ENCODE results near the gene CFAP20.

Gene CFAP20

DNA sequence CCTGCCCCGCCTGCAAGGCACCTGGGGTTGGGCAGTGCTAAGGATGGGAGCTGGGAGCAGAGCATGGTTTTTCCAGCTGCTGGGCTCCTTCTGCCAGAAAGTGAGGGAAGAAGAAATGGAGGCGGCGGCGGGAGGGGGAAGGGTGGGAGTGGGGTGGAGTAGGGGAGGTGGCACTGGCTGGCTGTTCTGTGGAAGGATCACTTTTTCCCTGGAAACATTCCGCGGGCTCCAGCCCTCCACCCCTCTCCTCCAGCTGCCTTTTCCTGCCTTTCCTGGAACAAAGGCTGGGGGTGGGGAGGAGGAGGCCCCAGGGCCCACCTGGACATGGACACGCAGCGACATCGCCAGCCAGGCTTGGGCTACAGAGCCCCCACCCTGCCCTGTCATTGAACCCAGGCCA lies 41.1 kb downstream of the CFAP20 start:
- H3K4me3 ChIP-seq (ENCODE audit: low read depth, low read length): no peak overlapping the region
- TF ChIP-seq, protein P1, sequence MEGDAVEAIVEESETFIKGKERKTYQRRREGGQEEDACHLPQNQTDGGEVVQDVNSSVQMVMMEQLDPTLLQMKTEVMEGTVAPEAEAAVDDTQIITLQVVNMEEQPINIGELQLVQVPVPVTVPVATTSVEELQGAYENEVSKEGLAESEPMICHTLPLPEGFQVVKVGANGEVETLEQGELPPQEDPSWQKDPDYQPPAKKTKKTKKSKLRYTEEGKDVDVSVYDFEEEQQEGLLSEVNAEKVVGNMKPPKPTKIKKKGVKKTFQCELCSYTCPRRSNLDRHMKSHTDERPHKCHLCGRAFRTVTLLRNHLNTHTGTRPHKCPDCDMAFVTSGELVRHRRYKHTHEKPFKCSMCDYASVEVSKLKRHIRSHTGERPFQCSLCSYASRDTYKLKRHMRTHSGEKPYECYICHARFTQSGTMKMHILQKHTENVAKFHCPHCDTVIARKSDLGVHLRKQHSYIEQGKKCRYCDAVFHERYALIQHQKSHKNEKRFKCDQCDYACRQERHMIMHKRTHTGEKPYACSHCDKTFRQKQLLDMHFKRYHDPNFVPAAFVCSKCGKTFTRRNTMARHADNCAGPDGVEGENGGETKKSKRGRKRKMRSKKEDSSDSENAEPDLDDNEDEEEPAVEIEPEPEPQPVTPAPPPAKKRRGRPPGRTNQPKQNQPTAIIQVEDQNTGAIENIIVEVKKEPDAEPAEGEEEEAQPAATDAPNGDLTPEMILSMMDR (IDR thresholded peaks at IDR 0.05; ENCODE audit: borderline replicate concordance, insufficient read depth, low read depth, low read length): no peak

DNA sequence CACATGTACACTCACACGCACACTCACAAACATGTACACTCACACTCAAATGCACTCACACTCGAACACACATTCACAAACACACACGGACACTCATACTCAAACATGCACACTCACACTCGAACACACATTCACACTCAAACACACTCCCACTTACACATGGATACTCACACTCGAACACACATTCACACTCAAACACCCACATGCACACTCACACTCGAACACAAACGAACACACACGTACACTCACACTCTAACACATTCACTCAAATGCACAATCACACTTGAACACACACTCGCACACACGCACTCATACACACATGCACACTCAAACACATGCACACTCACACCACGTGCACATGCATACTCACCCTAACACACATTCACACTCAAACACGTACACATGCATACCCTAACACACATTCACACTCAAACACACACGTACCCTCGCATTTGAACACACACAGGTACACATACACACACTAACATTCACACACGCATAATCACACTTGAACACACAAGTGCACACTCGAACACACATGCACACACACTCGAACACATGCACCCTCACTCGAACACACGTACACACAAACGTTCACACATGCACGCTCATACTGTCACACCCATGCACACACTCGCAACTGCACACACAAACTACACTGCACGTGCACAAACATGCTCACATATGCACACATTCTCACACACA lies 41.8 kb downstream of the CFAP20 start:
- TF ChIP-seq, protein P1 (IDR thresholded peaks at IDR 0.05; ENCODE audit: borderline replicate concordance, insufficient read depth, low read depth, low read length): no peak

DNA sequence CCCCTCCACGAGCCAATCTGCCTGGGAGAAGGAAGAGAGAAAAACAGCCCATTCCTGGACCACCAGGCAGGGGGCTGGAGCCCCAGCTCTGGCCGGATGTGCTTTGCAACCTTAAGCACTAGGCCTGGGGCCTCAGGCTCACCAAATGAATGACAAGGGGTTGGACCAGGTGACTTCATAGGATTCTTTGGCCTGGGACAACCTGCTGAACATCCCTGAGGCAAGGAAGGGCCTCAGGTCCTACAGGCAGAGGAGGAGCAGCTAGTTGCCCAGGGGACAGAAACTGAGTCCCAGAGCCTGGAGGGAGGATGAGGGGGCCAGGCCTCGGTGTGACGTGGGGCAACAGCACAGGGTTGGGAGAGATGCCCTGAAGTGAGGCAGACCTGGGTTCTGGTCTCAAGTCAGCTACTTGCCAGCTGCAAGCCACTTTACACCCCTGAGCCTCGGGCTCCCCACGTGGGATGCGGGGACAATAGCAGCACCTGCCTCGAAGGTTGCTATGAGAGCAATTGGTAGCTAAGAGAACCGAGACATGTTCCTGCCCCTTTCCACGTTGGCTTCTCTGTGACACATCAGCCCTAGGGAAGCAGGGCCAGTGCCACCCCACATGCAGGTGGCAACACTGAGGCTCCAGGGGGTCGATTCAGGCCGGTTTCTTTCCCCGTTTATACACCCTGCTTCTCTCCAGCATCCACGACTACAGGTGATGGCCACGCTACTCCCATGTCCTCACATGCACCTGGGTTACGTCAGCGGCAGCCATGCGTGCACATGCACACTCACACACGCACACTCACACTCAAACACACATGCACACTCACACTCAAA lies 42.6 kb downstream of the CFAP20 start:
- TF ChIP-seq, protein P1 (IDR thresholded peaks at IDR 0.05; ENCODE audit: borderline replicate concordance, insufficient read depth, low read depth, low read length): no peak
- H3K4me3 ChIP-seq (ENCODE audit: low read depth, low read length): no peak overlapping the region

More for the DNA sequence above, 41.8 kb downstream of the CFAP20 start:
- no peak overlapping the region for H3K4me3 ChIP-seq (ENCODE audit: low read depth, low read length)

DNA sequence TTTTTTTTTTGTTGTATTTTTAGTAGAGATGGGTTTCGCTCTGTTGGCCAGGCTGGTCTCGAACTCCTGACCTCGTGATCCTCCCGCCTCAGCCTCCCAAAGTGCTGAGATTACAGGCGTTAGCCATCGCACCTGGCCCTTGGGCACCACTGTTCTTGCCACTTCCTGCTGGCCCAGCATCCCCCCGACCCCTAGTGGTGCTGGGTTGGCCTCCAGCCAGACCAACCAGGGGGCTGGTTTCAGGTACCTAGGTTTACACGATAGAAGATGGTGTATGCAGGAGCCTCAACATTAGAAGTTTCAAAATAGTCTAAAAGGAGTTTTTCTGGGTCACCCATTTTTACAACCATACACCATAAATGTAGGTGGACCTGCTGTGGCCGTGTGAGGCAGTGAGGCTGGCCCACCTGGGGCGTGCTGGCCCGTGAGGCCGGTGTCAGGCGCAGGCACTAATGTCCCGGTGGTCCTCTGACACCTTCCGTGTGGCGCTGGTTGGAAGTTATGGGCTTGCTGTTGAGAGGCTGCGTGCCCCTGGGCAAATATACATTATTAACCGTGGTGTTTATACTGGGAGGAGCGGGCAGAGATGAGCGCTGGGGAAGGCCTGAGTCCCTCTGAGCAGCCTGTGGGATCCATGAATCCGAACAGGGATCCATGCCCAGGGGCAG lies 43.5 kb downstream of the CFAP20 start:
- TF ChIP-seq, protein P1 (IDR thresholded peaks at IDR 0.05; ENCODE audit: borderline replicate concordance, insufficient read depth, low read depth, low read length): no peak
- no peak overlapping the region for H3K4me3 ChIP-seq (ENCODE audit: low read depth, low read length)

DNA sequence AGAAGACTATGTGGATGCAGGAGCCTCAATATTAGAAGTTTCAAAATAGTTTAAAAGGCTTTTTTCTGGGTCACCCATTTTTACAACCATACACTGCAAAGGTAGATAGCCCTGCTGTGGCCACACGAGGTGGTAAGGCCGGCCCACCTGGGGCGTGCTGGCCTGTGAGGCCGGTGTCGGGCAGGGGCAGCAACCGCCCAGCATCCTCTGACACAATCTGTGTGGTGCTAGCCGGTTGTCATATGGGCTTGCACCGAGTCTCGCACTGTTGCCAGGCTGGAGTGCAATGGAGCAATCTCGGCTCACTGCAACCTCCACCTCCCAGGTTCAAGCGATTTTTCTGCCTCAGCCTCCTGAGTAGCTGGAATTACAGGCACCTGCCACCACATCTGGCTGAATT lies 44.0 kb downstream of the CFAP20 start:
- H3K4me3 ChIP-seq (ENCODE audit: low read depth, low read length): no peak overlapping the region
- TF ChIP-seq, protein P1 (IDR thresholded peaks at IDR 0.05; ENCODE audit: borderline replicate concordance, insufficient read depth, low read depth, low read length): no peak

DNA sequence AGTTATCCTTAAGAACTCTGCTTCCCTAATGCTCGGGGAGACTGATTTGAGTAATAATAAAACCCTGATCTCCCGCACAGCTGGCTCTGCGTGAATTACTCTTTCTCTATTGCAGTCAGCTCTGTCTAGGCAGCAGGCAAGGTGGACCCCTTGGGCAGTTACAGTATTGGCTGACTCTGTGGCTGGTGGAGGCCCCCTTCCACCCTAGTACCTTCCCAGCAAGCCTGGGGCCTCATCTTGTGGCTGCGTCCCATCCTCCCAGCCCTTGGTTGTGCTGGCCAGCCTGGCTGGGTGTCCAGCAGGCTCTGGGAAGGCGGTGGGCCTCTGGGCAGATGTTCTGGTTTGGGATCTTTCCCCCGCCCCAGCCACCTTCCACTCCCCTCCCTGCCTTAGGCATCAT lies 44.5 kb downstream of the CFAP20 start:
- H3K4me3 ChIP-seq (ENCODE audit: low read depth, low read length): no peak overlapping the region
- TF ChIP-seq, protein P1 (IDR thresholded peaks at IDR 0.05; ENCODE audit: borderline replicate concordance, insufficient read depth, low read depth, low read length): no peak

Measured in GM12875 (cell line).